Peyer's patch (tissue), 4 donors: Measurements from ENCODE around the gene NRXN3. TPM values are rescaled to one million over a fixed set of nuclear protein-coding genes. Genes with fewer than 3 reads are reported as not detected.

Experiments used
- DNase-seq, 3 donors: peaks; one replicate each; pipeline ENCODE4 v3.0.0-alpha.2; 2017 to 2019
- H3K27ac ChIP-seq, 4 donors: fragments of 200-600 bp; sonication (generic); one replicate each; pipeline ENCODE4 v1.5.1; 2016 to 2019
- H3K27me3 ChIP-seq, 2 donors: fragments of 200-600 bp; sonication (generic); one replicate each; pipeline ENCODE4 v1.5.1; 2019
- H3K36me3 ChIP-seq, 3 donors: fragments of 200-600 bp; sonication (generic); one replicate each; pipeline ENCODE4 v1.5.1; 2016 to 2019
- H3K4me1 ChIP-seq, 4 donors: fragments of 200-600 bp; sonication (generic); one replicate each; pipeline ENCODE4 v1.5.1; 2016 to 2019
- H3K4me3 ChIP-seq, 4 donors: fragments of 200-600 bp; sonication (generic); 1 replicate in 3 of 4; 2 replicates in 1 of 4; pipeline ENCODE4 v1.5.1; 2016 to 2019; ENCODE audit warnings: mild to moderate bottlenecking in 1 of 4
- H3K9me3 ChIP-seq, 4 donors: fragments of 200-600 bp; sonication (generic); one replicate each; pipeline ENCODE4 v1.5.1; 2016 to 2019; ENCODE audit warnings: mild to moderate bottlenecking in 1 of 4
- POLR2A ChIP-seq, 2 donors: fragments of 450-650 bp; IDR thresholded peaks; one replicate each; pipeline ENCODE4 v1.5.1; 2017; ENCODE audit warnings: antibody characterized with exemption in 2 of 2, mild to moderate bottlenecking in 2 of 2, moderate library complexity in 2 of 2
- total RNA-seq, 4 donors: library from RNA; depleted of rRNA; stranded (reverse); fragments of >200 nt; gene quantifications; one replicate each; pipeline ENCODE4 v1.1.0, GENCODE V29; 2016
- TF ChIP-seq, protein P1 (sequence below), 6 experiments: fragments of 450-650 bp in 4 of 6; fragments of 200-600 bp in 2 of 6; sonication (generic) in 1 of 6; IDR thresholded peaks; one replicate each; pipeline ENCODE4 v1.5.1; 2017 to 2019; ENCODE audit warnings: antibody characterized with exemption in 6 of 6, mild to moderate bottlenecking in 3 of 6, moderate library complexity in 1 of 6

The NRXN3 gene
- total RNA-seq, 4 donors from 2014 or later: 1.6 to 10.2 (median 4.4) TPM

DNA sequence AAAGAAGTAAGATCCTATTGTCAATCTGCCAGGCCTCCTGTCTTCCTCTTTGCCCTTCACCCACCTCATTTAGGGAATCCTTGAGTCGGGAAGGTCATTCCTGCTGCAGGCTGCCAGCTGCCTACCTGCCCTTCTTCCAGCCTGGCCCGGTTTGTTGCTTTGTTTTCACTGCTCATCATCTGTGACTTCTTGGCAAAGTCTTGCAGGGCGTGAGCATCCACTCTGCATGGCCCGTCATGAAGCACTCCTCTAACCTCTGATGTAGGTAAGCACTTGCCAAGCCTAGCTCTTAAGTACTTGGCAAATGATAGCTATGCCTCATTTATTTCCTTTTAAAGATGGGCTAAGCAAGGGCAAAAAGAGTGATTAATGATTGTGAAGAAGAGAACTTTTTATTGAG is 192.8 kb downstream of the NRXN3 start:
- H3K4me3 ChIP-seq: no peak overlapping the region
- H3K36me3 ChIP-seq: no peaks in the 10 kb centered on the region
- no peak overlapping the region for H3K27ac ChIP-seq
- no peaks in the 10 kb centered on the region for H3K27me3 ChIP-seq
- no peak for DNase-seq
- H3K4me1 ChIP-seq: no peaks in the 10 kb centered on the region
- TF ChIP-seq, protein P1, sequence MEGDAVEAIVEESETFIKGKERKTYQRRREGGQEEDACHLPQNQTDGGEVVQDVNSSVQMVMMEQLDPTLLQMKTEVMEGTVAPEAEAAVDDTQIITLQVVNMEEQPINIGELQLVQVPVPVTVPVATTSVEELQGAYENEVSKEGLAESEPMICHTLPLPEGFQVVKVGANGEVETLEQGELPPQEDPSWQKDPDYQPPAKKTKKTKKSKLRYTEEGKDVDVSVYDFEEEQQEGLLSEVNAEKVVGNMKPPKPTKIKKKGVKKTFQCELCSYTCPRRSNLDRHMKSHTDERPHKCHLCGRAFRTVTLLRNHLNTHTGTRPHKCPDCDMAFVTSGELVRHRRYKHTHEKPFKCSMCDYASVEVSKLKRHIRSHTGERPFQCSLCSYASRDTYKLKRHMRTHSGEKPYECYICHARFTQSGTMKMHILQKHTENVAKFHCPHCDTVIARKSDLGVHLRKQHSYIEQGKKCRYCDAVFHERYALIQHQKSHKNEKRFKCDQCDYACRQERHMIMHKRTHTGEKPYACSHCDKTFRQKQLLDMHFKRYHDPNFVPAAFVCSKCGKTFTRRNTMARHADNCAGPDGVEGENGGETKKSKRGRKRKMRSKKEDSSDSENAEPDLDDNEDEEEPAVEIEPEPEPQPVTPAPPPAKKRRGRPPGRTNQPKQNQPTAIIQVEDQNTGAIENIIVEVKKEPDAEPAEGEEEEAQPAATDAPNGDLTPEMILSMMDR (IDR thresholded peaks at IDR 0.05): no peak
- no peak for TF ChIP-seq POLR2A (IDR thresholded peaks at IDR 0.05)
- no peaks in the 10 kb centered on the region for H3K9me3 ChIP-seq

DNA sequence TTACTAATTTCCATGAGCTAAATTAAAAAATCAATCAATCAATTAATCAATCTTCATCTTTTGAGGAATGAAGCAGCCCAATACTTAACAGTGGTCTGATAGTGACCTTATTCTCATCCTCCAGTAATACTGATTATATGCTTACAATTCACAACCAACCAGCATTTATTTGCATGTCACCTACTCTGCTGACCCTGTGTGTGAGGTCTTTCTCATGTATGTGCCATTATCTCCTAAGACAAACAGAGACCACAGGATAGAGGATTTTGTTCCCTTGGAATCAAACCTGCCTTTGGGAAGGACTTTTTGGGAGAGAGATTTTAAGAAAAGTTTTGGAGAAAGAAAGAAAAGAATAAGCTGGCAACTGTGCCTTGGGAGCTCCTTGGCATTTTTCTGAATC is 197.2 kb downstream of the NRXN3 start:
- no peaks in the 10 kb centered on the region for H3K4me1 ChIP-seq
- DNase-seq: no peak
- TF ChIP-seq, protein P1 (IDR thresholded peaks at IDR 0.05): no peak
- no peak for TF ChIP-seq POLR2A (IDR thresholded peaks at IDR 0.05)
- no peaks in the 10 kb centered on the region for H3K27me3 ChIP-seq
- H3K36me3 ChIP-seq: no peaks in the 10 kb centered on the region
- no peaks in the 10 kb centered on the region for H3K9me3 ChIP-seq
- H3K4me3 ChIP-seq: no peak overlapping the region
- H3K27ac ChIP-seq: no peak overlapping the region

DNA sequence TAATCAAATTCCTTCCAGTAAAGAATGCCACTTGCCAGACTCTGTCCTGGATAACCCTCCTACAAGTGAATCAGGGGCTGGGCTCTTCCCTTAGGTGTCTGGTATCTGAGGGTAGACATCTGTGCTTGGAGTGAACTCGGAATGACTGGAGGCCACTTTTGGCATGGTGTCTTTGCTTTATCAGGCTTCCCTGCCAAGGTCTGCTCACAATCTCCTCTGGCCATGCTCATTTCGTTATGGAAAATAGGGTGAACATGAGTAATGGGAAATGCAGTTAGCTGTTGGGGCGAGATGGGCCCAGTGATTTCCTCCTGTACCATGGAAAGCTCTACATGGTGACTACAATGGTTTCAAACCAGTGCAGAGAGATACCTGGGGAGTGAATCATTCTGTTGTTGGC is 212.9 kb downstream of the NRXN3 start:
- H3K4me1 ChIP-seq: no peaks in the 10 kb centered on the region
- TF ChIP-seq, protein P1 (IDR thresholded peaks at IDR 0.05): no peak
- TF ChIP-seq POLR2A (IDR thresholded peaks at IDR 0.05): no peak

DNA sequence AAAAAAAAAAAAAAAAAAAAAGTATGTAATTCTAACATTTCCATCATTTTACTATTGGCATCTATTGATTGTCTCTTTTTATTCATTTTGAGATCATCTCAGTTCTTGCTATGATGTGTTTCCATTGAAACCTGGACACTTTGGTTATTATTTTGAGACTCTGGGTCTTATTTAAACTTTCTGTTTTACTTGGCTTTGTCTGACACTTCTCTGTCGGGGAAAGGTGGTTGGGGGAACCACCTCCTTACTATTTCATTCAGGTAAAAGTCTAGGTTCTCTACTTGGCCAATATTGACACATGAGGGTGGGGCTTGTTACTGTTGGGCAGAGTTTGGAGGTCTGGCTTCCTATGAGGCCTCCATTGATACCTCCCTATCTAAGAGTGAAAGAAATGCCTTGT is 228.0 kb downstream of the NRXN3 start:
- no peak for DNase-seq
- Histone ChIP-seq H3K9me3 (no peaks in the 10 kb centered on the region), H3K4me3 (no peak overlapping the region), H3K36me3 (no peaks in the 10 kb centered on the region), H3K27me3 (no peaks in the 10 kb centered on the region), H3K27ac (no peak overlapping the region), H3K4me1 (no peaks in the 10 kb centered on the region)
- TF ChIP-seq, protein P1 (IDR thresholded peaks at IDR 0.05): no peak
- no peak for TF ChIP-seq POLR2A (IDR thresholded peaks at IDR 0.05)

More for the DNA sequence above, 212.9 kb downstream of the NRXN3 start:
- no peak for DNase-seq
- H3K27me3 ChIP-seq: no peaks in the 10 kb centered on the region
- H3K4me3 ChIP-seq: no peak overlapping the region
- no peak overlapping the region for H3K27ac ChIP-seq
- no peaks in the 10 kb centered on the region for H3K9me3 ChIP-seq
- H3K36me3 ChIP-seq: no peaks in the 10 kb centered on the region

DNA sequence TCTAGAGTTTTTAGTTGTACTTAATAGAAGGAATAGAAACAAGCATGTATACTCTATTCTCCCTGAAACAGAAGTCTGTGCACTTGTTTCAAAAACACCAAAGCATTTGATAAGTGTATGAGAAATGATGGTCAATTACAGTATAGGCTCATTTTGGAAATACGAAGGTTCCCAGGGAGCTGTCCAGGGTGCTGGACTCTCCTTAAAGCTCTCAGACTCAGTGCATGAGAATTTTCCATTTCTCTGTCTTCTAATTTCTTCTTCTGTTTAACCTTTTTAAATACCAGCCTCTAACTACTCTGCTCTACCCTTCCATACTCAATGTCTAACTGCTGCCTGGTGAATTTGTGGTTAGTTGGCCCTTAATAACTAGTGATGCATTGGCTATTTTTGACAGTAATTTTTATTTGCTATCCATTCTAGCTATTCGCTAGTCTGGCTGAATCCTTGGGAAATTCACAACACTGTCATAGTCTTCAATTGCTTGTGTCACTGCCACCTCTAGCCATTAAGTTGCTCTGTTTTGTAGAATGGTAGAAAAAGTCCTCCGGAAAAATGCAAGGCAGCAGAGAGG is 229.2 kb downstream of the NRXN3 start:
- Histone ChIP-seq H3K9me3 (no peaks in the 10 kb centered on the region), H3K4me1 (no peaks in the 10 kb centered on the region), H3K36me3 (no peaks in the 10 kb centered on the region), H3K27ac (no peak overlapping the region), H3K4me3 (no peak overlapping the region), H3K27me3 (no peaks in the 10 kb centered on the region)
- no peak for DNase-seq
- TF ChIP-seq, protein P1 (IDR thresholded peaks at IDR 0.05): no peak
- TF ChIP-seq POLR2A (IDR thresholded peaks at IDR 0.05): no peak

DNA sequence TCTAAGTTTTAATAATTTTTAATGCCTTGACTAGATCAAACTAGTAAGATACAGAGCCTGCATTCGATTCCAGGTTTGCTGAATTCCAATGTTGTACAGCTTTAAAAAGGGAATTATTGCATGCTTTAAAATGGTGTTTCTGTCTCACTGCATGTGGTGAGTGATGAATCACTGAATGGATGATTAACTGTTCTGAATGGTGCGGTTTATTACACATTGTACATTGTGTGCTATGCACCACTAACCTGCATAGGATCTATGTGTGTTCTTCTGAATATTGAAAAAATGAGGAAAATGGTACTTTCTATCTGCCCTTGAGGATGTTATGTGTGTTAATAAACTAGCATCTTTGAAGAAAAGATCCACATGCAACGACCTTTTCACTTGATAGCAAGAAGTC is 231.7 kb downstream of the NRXN3 start:
- Histone ChIP-seq H3K4me1 (no peaks in the 10 kb centered on the region), H3K9me3 (no peaks in the 10 kb centered on the region), H3K27me3 (no peaks in the 10 kb centered on the region), H3K27ac (no peak overlapping the region), H3K4me3 (no peak overlapping the region), H3K36me3 (no peaks in the 10 kb centered on the region)
- DNase-seq: no peak
- no peak for TF ChIP-seq POLR2A (IDR thresholded peaks at IDR 0.05)
- TF ChIP-seq, protein P1 (IDR thresholded peaks at IDR 0.05): no peak
